MM.1S (cell line): ENCODE results near the gene ADGRL1.

Experiments used
- CTCF ChIP-seq: fragments of 300-600 bp; sonication (generic); IDR thresholded peaks from 2 replicates; pipeline ENCODE4 v1.5.1; 2016; ENCODE audit warnings: antibody characterized with exemption, low read length, mixed read lengths
- EZH2phosphoT487 ChIP-seq: fragments of 300-600 bp; sonication (generic); IDR thresholded peaks from 2 replicates; pipeline ENCODE4 v1.6.1; 2018; ENCODE audit warnings: antibody characterized with exemption, low read length

- TF ChIP-seq CTCF (no peak), EZH2phosphoT487 (no peak)
These were observed 44.9 kb upstream of the ADGRL1 start for GRCh38 chr19:14250870-14251269.
